Tibial artery (tissue), 4 donors: ENCODE data around the gene DOLK.
"Not testable (repeated sequence)": the region's sequence is repeated elsewhere in the genome, so short reads cannot be mapped to it uniquely, and the experiment has no call there.

Experiments
- DNase-seq, 2 donors: peaks; one replicate each; pipeline ENCODE4 v3.0.0-alpha.2; 2019
- H3K27ac ChIP-seq, 2 donors: fragments of 200-600 bp; sonication (generic) in 1 of 2; 1 replicate in 1 of 2; 2 replicates in 1 of 2; pipeline ENCODE4 v1.5.1; 2018 to 2019; ENCODE audit warnings: mild to moderate bottlenecking in 1 of 2
- H3K27me3 ChIP-seq, 2 donors: fragments of 200-600 bp; sonication (generic) in 1 of 2; one replicate each; pipeline versions ENCODE4 v1.5.1 to v1.6.0; 2016 to 2019
- H3K36me3 ChIP-seq, 3 donors: fragments of 200-600 bp; sonication (generic) in 2 of 3; one replicate each; pipeline ENCODE4 v1.5.1; 2016 to 2019; ENCODE audit warnings: mild to moderate bottlenecking in 2 of 3
- H3K4me1 ChIP-seq, 4 donors: fragments of 200-600 bp; sonication (generic) in 2 of 4; 1 replicate in 3 of 4; 2 replicates in 1 of 4; pipeline ENCODE4 v1.5.1; 2016 to 2019
- H3K4me3 ChIP-seq, 2 donors: fragments of 200-600 bp; sonication (generic) in 1 of 2; 1 replicate in 1 of 2; 2 replicates in 1 of 2; pipeline ENCODE4 v1.5.1; 2018 to 2019; ENCODE audit warnings: mild to moderate bottlenecking in 2 of 2
- H3K9me3 ChIP-seq, 3 donors: fragments of 200-600 bp; sonication (generic) in 1 of 3; one replicate each; pipeline ENCODE4 v1.5.1; 2016 to 2019
- intact Hi-C: fragments of 100-400 bp; cut with DNase I; formaldehyde crosslinking; loops from one replicate; pipeline ENCODE4 v1.15.0; 2023; ENCODE audit warnings: low total_unique reads
- TF ChIP-seq, protein P1 (sequence below), 2 experiments: fragments of 200-600 bp in 1 of 2; fragments of 450-650 bp in 1 of 2; IDR thresholded peaks; one replicate each; pipeline ENCODE4 v1.5.1; 2017 to 2019; ENCODE audit warnings: antibody characterized with exemption in 2 of 2, mild to moderate bottlenecking in 1 of 2, moderate library complexity in 1 of 2

Gene DOLK

GRCh38 chr9:128946571-128947276, 679 bp downstream of the DOLK start:
- Histone ChIP-seq H3K4me3 (peak overlapping the region; percentile 92 to 96), H3K27me3 (no peaks in the 10 kb centered on the region), H3K4me1 (peaks cover 0 to 27% (median 13%) of the 10 kb centered on the region in 4 donors), H3K27ac (peak overlapping the region; percentile 87 to 96), H3K9me3 (no peaks in the 10 kb centered on the region), H3K36me3 (peaks cover 0 to 56% (median 13%) of the 10 kb centered on the region in 3 donors)
- TF ChIP-seq, protein P1, sequence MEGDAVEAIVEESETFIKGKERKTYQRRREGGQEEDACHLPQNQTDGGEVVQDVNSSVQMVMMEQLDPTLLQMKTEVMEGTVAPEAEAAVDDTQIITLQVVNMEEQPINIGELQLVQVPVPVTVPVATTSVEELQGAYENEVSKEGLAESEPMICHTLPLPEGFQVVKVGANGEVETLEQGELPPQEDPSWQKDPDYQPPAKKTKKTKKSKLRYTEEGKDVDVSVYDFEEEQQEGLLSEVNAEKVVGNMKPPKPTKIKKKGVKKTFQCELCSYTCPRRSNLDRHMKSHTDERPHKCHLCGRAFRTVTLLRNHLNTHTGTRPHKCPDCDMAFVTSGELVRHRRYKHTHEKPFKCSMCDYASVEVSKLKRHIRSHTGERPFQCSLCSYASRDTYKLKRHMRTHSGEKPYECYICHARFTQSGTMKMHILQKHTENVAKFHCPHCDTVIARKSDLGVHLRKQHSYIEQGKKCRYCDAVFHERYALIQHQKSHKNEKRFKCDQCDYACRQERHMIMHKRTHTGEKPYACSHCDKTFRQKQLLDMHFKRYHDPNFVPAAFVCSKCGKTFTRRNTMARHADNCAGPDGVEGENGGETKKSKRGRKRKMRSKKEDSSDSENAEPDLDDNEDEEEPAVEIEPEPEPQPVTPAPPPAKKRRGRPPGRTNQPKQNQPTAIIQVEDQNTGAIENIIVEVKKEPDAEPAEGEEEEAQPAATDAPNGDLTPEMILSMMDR (IDR thresholded peaks at IDR 0.05) = no peak
- no peak for DNase-seq
- intact Hi-C loops = no loop called here

GRCh38 chr9:128945798-128946501, 1.5 kb downstream of the DOLK start:
- Histone ChIP-seq H3K9me3 (no peaks in the 10 kb centered on the region), H3K27ac (no peak overlapping the region), H3K36me3 (peaks cover 0 to 60% (median 12%) of the 10 kb centered on the region in 3 donors), H3K27me3 (no peaks in the 10 kb centered on the region), H3K4me1 (peaks cover 0 to 27% (median 13%) of the 10 kb centered on the region in 4 donors), H3K4me3 (peak overlapping the region in 1 of 2 donors; percentile 92)
- TF ChIP-seq, protein P1 (IDR thresholded peaks at IDR 0.05) = no peak
- intact Hi-C loops = no loop called here
- no peak for DNase-seq

GRCh38 chr9:128944966-128945365, 2.4 kb downstream of the DOLK start:
- peaks cover 0 to 27% (median 13%) of the 10 kb centered on the region in 4 donors for H3K4me1 ChIP-seq
- H3K27ac ChIP-seq, H3K27me3 ChIP-seq, DNase-seq, H3K9me3 ChIP-seq, intact Hi-C loops, H3K4me3 ChIP-seq: not testable (repeated sequence)
- peaks cover 0 to 60% (median 5%) of the 10 kb centered on the region in 3 donors for H3K36me3 ChIP-seq

DNA sequence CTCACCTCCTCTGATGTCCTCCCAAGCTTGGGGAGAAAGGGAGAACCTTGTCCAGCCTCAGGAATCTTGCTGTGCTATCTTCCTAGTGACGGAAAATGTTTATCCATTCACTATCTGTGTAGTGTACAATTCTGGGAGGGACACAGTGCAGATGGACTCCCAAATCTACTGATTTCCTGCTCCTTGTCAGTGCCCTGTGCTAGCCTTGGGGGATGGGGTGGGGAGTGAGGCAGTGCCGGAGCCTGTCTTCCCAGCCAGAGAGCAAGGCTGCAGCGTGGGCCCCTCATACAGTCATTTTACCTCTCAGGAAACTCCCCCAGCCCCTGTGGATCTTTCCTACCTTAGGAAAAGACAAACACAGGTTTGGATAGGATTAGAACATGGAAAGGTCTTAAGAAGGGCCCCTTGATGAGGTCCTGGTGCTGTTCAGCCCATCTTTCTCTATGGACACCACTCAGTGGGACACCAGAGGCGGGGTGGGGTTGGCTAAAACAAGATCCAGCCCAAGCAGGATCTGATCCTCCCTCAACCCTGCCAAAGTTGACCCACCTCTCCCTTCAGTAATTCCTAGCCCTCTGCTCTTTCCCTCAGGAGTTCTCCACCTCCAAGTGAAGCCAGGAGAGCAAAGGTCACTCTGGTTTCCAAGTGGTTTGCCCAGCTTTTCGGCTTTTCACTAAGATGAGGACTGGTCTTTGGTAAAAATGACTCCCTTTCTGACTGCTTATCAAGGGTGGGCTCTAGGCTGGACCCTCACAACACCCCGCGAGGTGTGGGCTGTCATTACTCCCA, 3.4 kb downstream of the DOLK start:
- TF ChIP-seq, protein P1 (IDR thresholded peaks at IDR 0.05) = no peak
- Histone ChIP-seq H3K4me3 (no peak overlapping the region), H3K27ac (no peak overlapping the region), H3K9me3 (no peaks in the 10 kb centered on the region), H3K4me1 (peaks cover 0 to 26% (median 13%) of the 10 kb centered on the region in 4 donors), H3K36me3 (peaks cover 0 to 62% (median 5%) of the 10 kb centered on the region in 3 donors), H3K27me3 (no peaks in the 10 kb centered on the region)
- DNase-seq = peak in 1 of 2 donors; percentile 17
- intact Hi-C loops = no loop called here

DNA sequence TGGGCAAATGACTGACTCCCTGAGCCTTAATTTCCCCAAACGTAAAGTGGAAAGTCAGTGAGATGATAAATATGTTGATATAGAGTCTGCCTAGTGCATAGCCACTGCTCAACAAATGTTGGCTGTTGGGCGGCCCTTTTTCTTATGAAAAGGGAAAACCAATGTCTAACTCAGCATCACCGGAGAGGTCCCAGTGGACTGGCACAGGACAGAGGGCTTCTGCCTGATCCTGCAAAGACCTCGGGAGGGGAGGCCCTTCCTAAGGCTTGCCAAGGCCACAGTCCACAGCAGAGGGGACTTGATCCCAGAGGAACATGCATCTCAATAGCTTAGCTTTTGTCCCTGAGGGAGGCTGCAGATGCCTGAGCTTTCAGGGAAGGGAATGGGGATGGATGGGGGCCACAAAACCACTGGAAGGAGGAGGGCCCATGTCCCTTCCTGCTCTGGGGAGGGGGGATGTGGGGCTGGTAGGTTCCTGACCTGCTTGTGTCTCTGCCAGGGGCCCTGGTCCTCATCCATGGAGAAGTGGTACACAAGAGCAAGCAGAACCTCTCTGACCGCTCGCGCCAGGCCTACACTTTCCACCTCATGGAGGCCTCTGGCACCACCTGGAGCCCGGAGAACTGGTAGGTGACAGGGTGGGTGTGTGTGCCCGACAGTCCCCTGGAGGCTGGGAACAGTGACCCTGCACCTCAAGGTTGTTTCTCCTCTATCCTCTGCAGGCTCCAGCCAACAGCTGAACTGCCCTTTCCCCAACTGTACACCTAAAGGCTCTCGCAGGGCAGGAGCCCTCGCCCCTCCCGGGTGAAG, 6.3 kb downstream of the DOLK start:
- DNase-seq = peak in 1 of 2 donors; percentile 52
- TF ChIP-seq, protein P1 (IDR thresholded peaks at IDR 0.05) = no peak
- Histone ChIP-seq H3K9me3 (no peaks in the 10 kb centered on the region), H3K4me3 (no peak overlapping the region), H3K4me1 (peaks cover 0 to 13% (median 5%) of the 10 kb centered on the region in 4 donors), H3K36me3 (peaks cover 0 to 76% (median 5%) of the 10 kb centered on the region in 3 donors), H3K27me3 (no peaks in the 10 kb centered on the region), H3K27ac (no peak overlapping the region)
- intact Hi-C loops = no loop called here
